ENCODE results near the gene SPPL3.

The SPPL3 gene

GRCh38 chr12:120944645-120945217 lies 40.6 kb upstream of the SPPL3 start:
- Histone ChIP-seq H3K27me3 (ENCODE audit: low read length) (no peaks in the 10 kb centered on the region), H2AFZ (ENCODE audit: low read depth, low read length, severe bottlenecking) (no peak overlapping the region), H4K20me1 (ENCODE audit: low read depth, low read length) (no peaks in the 10 kb centered on the region), H3K9me2 (replicated peaks; ENCODE audit: insufficient read depth, low read length) (no peaks in the 10 kb centered on the region), H3K4me2 (ENCODE audit: low read depth, low read length, poor library complexity, severe bottlenecking) (no peak overlapping the region), H3K27ac (ENCODE audit: low read depth, low read length) (no peak overlapping the region), H3K79me2 (ENCODE audit: insufficient read depth, low read length) (no peaks in the 10 kb centered on the region), H3F3A (ENCODE audit: insufficient read depth) (no peaks in the 10 kb centered on the region), H3K4me3 (ENCODE audit: insufficient read depth, low read length, poor library complexity, severe bottlenecking) (no peak overlapping the region), H3K36me3 (ENCODE audit: low read length) (no peaks in the 10 kb centered on the region), H3K9me3 (ENCODE audit: insufficient read depth, low read length) (no peaks in the 10 kb centered on the region), H3K9ac (ENCODE audit: low read length) (no peak overlapping the region)
- TF ChIP-seq CTCF (IDR thresholded peaks at IDR 0.05; ENCODE audit: insufficient read depth, low read length, poor library complexity, severe bottlenecking) (peak; percentile 42), EZH2phosphoT487 (conservative IDR thresholded peaks at IDR 0.05; ENCODE audit: low read length) (no peak)

GRCh38 chr12:120943482-120943881 lies 39.3 kb upstream of the SPPL3 start:
- H3K4me3 ChIP-seq (ENCODE audit: insufficient read depth, low read length, poor library complexity, severe bottlenecking) = no peak overlapping the region
- H2AFZ ChIP-seq (ENCODE audit: low read depth, low read length, severe bottlenecking) = no peak overlapping the region
- no peaks in the 10 kb centered on the region for H4K20me1 ChIP-seq (ENCODE audit: low read depth, low read length)
- no peaks in the 10 kb centered on the region for H3F3A ChIP-seq (ENCODE audit: insufficient read depth)
- no peaks in the 10 kb centered on the region for H3K36me3 ChIP-seq (ENCODE audit: low read length)
- H3K79me2 ChIP-seq (ENCODE audit: insufficient read depth, low read length) = no peaks in the 10 kb centered on the region
- H3K9me2 ChIP-seq (replicated peaks; ENCODE audit: insufficient read depth, low read length) = no peaks in the 10 kb centered on the region
- H3K4me2 ChIP-seq (ENCODE audit: low read depth, low read length, poor library complexity, severe bottlenecking) = no peak overlapping the region
- H3K9ac ChIP-seq (ENCODE audit: low read length) = no peak overlapping the region
- no peak for TF ChIP-seq CTCF (IDR thresholded peaks at IDR 0.05; ENCODE audit: insufficient read depth, low read length, poor library complexity, severe bottlenecking)
- no peak for TF ChIP-seq EZH2phosphoT487 (conservative IDR thresholded peaks at IDR 0.05; ENCODE audit: low read length)
- H3K27ac ChIP-seq (ENCODE audit: low read depth, low read length) = no peak overlapping the region
- H3K9me3 ChIP-seq (ENCODE audit: insufficient read depth, low read length) = no peaks in the 10 kb centered on the region
- H3K27me3 ChIP-seq (ENCODE audit: low read length) = no peaks in the 10 kb centered on the region

- no peaks in the 10 kb centered on the region for H4K20me1 ChIP-seq (ENCODE audit: low read depth, low read length)
- H3K27ac ChIP-seq (ENCODE audit: low read depth, low read length) = no peak overlapping the region
- H3K79me2 ChIP-seq (ENCODE audit: insufficient read depth, low read length) = no peaks in the 10 kb centered on the region
- H3K4me3 ChIP-seq (ENCODE audit: insufficient read depth, low read length, poor library complexity, severe bottlenecking) = no peak overlapping the region
- H3K4me2 ChIP-seq (ENCODE audit: low read depth, low read length, poor library complexity, severe bottlenecking) = no peak overlapping the region
- H3K27me3 ChIP-seq (ENCODE audit: low read length) = no peaks in the 10 kb centered on the region
- H2AFZ ChIP-seq (ENCODE audit: low read depth, low read length, severe bottlenecking) = no peak overlapping the region
- H3K9me2 ChIP-seq (replicated peaks; ENCODE audit: insufficient read depth, low read length) = no peaks in the 10 kb centered on the region
- H3K9me3 ChIP-seq (ENCODE audit: insufficient read depth, low read length) = no peaks in the 10 kb centered on the region
- no peaks in the 10 kb centered on the region for H3F3A ChIP-seq (ENCODE audit: insufficient read depth)
- no peaks in the 10 kb centered on the region for H3K36me3 ChIP-seq (ENCODE audit: low read length)
- H3K9ac ChIP-seq (ENCODE audit: low read length) = no peak overlapping the region
- TF ChIP-seq CTCF (IDR thresholded peaks at IDR 0.05; ENCODE audit: insufficient read depth, low read length, poor library complexity, severe bottlenecking) (no peak), EZH2phosphoT487 (conservative IDR thresholded peaks at IDR 0.05; ENCODE audit: low read length) (no peak)
Measured at GRCh38 chr12:120941846-120942405, 37.8 kb upstream of the SPPL3 start.
